Activated naive CD8-positive, alpha-beta T cell treated with anti-CD3 and anti-CD28 coated beads, Interleukin-2, amount 50 U/mL, for 16 hours (primary cell): ENCODE measurements around the gene CUL1.

Source experiments
- DNase-seq: peaks from one replicate; pipeline ENCODE4 v3.0.0-alpha.2; 2020; ENCODE audit warnings: low read depth, low spot score

The CUL1 gene

GRCh38 chr7:148718431-148718830, 19.7 kb downstream of the CUL1 start:
- no peak for DNase-seq

- no peak for DNase-seq
Measured at GRCh38 chr7:148719753-148720152, 21.1 kb downstream of the CUL1 start.

DNA sequence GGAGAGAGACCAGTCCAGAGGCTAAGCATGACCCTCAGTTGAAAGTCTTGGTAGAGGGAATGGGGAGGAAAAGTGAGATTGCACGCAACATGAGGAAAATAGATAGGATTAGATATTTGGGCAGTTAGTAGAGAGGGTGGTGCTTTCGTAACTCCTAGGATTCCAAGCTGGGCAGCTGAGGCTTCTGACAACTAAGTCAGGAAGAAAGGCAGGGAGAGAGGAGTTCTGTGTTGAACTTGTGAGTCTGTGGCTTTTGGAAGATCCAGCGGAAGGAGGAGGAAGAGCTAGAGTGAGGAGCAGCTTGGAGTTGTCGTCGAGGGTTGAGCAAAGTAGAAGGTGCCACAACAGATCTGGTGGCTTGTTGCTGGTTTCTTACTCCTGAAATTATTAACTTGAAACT, 21.8 kb downstream of the CUL1 start:
- DNase-seq: no peak

GRCh38 chr7:148721390-148721789, 22.7 kb downstream of the CUL1 start:
- DNase-seq: no peak

DNA sequence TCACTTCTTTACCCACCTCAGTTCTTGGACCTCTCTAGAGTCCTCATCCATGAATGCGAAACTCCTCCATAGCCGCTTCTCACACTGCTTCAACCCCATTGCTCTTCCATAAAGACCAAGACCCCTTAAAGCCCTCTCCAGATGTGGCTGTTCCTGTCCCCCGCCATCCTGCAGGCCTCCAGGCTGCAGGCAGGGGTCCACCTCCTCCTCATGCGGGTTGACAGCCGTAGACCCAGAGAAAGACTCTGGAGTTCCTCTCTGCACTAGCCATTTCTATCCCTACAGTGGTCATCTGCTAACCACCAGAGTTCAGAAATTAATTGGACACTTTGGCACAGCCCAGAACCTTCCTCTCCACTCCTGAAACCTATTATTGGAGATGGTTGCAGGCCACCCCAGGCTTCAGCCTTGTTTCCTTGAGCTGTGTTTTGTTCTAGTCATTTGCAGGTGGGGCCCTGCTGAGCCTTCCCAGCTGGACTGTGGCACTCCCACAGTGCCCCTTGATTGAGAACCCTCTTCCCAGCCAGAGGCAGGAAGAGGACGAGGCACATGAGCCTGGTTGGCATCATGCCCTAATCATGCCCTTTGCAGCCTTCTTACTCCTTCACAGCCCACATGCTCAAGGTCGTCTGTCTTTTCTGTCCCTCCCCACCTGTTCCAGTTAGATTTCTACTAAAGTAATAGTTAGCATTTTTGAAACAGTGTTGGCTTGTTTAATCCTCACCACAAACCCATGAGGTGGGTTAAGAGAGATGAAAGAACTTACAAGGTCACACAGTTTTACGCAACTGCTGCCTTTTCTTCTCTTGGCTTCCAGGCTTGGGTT, 23.9 kb downstream of the CUL1 start:
- DNase-seq: no peak

GRCh38 chr7:148723166-148723559, 24.5 kb downstream of the CUL1 start:
- no peak for DNase-seq

- no peak for DNase-seq
Measured at GRCh38 chr7:148723846-148724245, 25.1 kb downstream of the CUL1 start.

GRCh38 chr7:148726385-148726784, 27.7 kb downstream of the CUL1 start:
- no peak for DNase-seq

DNA sequence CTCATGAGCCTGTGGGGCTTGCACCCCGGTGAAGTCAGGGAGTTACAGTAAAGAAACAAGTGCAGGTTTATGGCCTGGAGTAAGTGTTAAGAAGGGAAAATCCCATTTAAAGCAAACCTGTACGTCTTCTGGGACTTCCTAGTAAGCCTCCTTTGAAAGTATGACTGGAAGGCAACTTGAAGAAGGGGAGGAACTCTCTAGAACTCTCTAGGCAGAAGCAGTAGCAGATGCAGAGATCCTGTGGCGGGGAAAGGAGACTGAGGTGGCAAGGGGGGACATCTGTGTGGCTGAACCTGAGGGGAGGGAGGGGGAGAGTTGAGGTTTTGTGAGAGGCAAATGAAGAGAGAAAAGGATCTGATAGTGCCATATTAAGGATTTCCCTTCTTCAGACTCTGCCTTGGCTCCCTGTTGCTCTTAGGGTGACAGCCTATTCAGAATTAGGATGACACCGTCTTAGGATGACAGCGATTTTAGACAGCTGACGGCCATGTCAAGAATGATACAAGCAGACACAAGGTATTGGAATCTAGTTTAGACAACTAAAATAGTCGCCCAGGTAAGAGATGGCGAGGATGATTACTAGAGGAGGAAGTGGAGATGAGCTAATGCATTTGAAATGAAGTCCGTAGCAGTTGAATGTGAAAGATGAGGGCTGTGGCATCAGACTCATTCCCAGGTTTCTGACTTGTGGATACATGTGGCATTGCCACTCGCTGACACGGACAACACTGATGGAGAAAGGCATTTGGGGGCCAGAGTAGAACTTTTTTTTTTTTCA, 29.0 kb downstream of the CUL1 start:
- no peak for DNase-seq

GRCh38 chr7:148729984-148730733, 31.5 kb downstream of the CUL1 start:
- no peak for DNase-seq

DNA sequence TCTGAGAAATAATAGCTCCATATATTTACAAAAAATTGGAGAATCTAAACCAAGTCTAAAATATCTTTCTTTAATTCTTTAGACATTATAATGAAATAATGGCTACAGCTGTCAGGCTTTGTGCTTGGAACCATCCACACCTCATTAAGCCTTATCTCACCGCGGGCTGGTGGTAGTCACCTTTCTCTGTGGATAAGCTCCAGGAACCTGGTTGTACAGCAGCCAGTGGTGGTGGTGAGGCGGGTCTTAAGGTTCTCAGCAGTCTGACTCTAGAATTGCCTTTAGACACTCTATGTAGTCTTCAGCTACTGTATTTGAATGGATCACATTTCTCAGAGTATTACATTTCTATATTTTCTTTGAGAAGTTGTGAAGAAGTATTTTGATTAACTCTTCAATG, 34.2 kb downstream of the CUL1 start:
- DNase-seq: no peak

DNA sequence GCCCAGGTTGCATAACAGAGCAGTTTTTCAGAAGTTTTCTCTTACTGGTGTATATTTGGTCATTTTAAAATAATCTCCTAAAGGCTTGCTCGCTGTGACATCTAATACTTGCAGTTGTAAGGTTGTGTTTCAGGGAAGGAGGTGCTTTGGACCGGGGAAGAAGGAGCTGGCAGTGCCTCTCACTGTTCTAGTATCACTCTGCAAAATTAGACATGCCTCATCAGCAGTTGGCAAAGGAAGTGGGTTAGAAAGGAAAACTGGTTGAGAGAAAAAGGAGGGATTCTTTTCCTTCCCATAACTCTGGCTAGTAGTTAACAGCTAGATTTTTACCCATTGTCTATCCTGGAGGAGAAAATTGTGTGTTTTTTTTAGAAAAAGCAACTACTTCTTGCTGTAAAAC, 34.8 kb downstream of the CUL1 start:
- no peak for DNase-seq

GRCh38 chr7:148735141-148735540, 36.4 kb downstream of the CUL1 start:
- DNase-seq: no peak

- DNase-seq: no peak
Measured at GRCh38 chr7:148735967-148736366, 37.3 kb downstream of the CUL1 start.

- no peak for DNase-seq
Measured at GRCh38 chr7:148738737-148739535, 40.2 kb downstream of the CUL1 start.

GRCh38 chr7:148746135-148746534, 47.4 kb downstream of the CUL1 start:
- no peak for DNase-seq

DNA sequence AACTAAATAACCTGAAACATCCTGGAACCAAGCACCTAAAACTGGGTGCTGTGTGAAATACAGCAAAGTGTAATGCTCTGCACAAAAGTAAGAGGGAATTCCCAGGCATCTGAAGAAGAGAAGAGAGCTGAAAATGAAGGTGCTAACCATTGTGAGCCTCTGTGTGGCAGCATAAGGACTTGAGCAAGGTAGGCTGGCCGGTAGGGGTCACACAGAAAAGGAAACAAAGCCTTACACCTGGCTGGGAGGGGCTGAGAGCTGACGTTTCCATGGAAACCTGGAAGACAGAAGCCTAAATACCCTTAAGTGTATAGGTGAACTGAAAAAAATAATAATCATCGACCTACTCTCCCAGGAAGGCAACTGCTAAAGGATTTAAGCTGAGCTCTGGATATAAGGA, 48.6 kb downstream of the CUL1 start:
- no peak for DNase-seq

DNA sequence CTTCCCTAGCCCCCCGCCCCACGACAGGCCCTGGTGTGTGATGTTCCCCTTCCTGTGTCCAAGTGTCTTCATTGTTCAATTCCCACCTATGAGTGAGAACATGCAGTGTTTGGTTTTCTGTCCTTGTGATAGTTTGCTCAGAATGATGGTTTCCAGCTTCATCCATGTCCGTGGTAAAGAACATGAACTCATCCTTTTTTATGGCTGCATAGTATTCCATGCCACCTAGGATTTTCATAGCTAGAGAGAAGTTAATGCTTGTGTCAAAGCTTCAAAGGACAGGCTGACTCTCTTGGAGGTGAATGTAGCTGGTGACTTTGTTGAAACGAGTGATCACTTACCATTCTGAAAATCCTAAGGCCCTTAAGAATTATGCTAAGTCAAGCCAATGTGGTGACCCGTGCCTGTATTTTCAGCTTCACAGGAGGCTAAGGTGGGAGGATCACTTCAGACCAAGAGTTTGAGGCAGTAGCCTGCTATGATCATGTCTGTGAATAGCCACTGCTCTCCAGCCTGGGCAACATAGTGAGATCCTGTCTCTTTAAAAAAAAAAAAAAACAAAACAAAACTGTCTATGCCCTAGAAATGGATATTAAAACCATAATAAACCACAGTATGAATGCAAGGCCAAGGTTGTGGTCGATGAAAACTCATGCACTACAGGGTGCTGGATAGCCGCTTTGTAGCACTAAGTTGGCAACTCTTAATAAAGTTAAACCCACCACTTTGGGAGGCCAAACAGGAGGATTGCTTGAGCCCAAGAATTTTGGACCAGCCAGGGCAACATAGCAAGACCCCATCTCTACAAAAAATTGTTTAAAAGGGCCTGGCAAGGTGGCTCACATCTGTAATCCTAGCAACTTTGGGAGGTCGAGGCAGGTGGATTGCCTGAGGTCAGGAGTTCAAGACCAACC, 52.0 kb downstream of the CUL1 start:
- no peak for DNase-seq

GRCh38 chr7:148753224-148753623, 54.5 kb downstream of the CUL1 start:
- no peak for DNase-seq

DNA sequence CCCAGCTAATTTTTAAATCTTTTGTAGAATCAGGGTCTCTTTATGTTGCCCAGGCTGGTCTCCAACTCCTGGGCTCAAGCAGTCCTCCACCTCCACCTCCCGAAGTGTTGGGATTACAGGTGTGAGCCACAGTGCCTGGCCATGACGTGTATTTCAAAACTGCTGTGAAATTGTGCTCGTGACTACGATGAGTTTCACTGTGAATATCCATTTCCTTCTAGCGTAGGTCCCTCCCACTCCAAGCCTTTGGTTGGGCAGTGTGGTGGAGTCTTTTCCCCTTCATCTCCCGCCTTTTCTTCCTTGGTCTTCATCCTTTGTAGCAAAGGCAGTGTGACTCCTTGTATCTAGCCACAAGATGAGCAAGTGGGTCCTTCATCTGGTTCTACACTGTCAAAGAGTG, 56.2 kb downstream of the CUL1 start:
- DNase-seq: no peak
